ENCODE measurements around the gene UBL3. TPM values are rescaled to one million over a fixed set of nuclear protein-coding genes. Genes with fewer than 3 reads are reported as not detected.

UBL3 gene
- total RNA-seq, 3 donors from 2014 or later (not counting 1 experiment from before 2014, with no cell fraction given), result 29.6 to 36.0 (median 31.5) TPM

GRCh38 chr13:29883941-29884518, 33.6 kb upstream of the UBL3 start:
- DNase-seq (no peak), ATAC-seq (no peak)
- Mint-ChIP-seq H3K27ac (no peak overlapping the region), H3K4me3 (no peak overlapping the region), H3K36me3 (no peaks in the 10 kb centered on the region), H3K9me3 (no peaks in the 10 kb centered on the region), H3K4me1 (peaks cover 0 to 14% of the 10 kb centered on the region in 2 donors), H3K27me3 (ENCODE audit: low read depth in 2 of 2) (peaks cover 6 to 15% of the 10 kb centered on the region in 2 donors)
- 89% methylated on average over 4 of the region's 6 CpGs for WGBS (ENCODE audit: insufficient coverage)
- H3K27ac ChIP-seq (ENCODE audit: low read length), result no peak overlapping the region
- TF ChIP-seq CTCF (IDR thresholded peaks at IDR 0.05), result no peak
- H3K4me3 ChIP-seq (ENCODE audit: low read length), result no peak overlapping the region
- H3K36me3 ChIP-seq (ENCODE audit: control insufficient read depth, insufficient read depth, low read length), result no peaks in the 10 kb centered on the region
- H3K9me3 ChIP-seq (ENCODE audit: control insufficient read depth, insufficient read depth, low read length), result no peaks in the 10 kb centered on the region
- intact Hi-C loops (cut with micrococcal nuclease), result no loop called here
- no peaks in the 10 kb centered on the region for H3K4me1 ChIP-seq (ENCODE audit: control insufficient read depth, insufficient read depth, low read length)
- H3K27me3 ChIP-seq (ENCODE audit: control insufficient read depth, insufficient read depth, low read length), result no peaks in the 10 kb centered on the region

GRCh38 chr13:29882076-29882475, 31.7 kb upstream of the UBL3 start:
- Histone ChIP-seq H3K36me3 (ENCODE audit: control insufficient read depth, insufficient read depth, low read length) (no peaks in the 10 kb centered on the region), H3K9me3 (ENCODE audit: control insufficient read depth, insufficient read depth, low read length) (no peaks in the 10 kb centered on the region), H3K4me1 (ENCODE audit: control insufficient read depth, insufficient read depth, low read length) (no peaks in the 10 kb centered on the region), H3K27me3 (ENCODE audit: control insufficient read depth, insufficient read depth, low read length) (no peaks in the 10 kb centered on the region), H3K4me3 (ENCODE audit: low read length) (no peak overlapping the region), H3K27ac (ENCODE audit: low read length) (no peak overlapping the region)
- no peak for ATAC-seq
- H3K4me1 Mint-ChIP-seq, result peaks cover 0 to 6% of the 10 kb centered on the region in 2 donors
- DNase-seq, result no peak
- peaks cover 16 to 27% of the 10 kb centered on the region in 2 donors for H3K27me3 Mint-ChIP-seq (ENCODE audit: low read depth in 2 of 2)
- 64% methylated on average over 1 of the region's 1 CpG for WGBS (ENCODE audit: insufficient coverage)
- no peaks in the 10 kb centered on the region for H3K9me3 Mint-ChIP-seq
- H3K36me3 Mint-ChIP-seq, result no peaks in the 10 kb centered on the region
- intact Hi-C loops (cut with micrococcal nuclease), result no loop called here
- TF ChIP-seq CTCF (IDR thresholded peaks at IDR 0.05), result no peak
- no peak overlapping the region for H3K4me3 Mint-ChIP-seq
- no peak overlapping the region for H3K27ac Mint-ChIP-seq

- no peaks in the 10 kb centered on the region for H3K27me3 ChIP-seq (ENCODE audit: control insufficient read depth, insufficient read depth, low read length)
- Mint-ChIP-seq H3K27ac (no peak overlapping the region), H3K4me1 (no peaks in the 10 kb centered on the region), H3K4me3 (no peak overlapping the region), H3K36me3 (no peaks in the 10 kb centered on the region), H3K9me3 (no peaks in the 10 kb centered on the region), H3K27me3 (ENCODE audit: low read depth in 2 of 2) (peaks cover 31 to 57% of the 10 kb centered on the region in 2 donors)
- no peak for TF ChIP-seq CTCF (IDR thresholded peaks at IDR 0.05)
- no peak overlapping the region for H3K4me3 ChIP-seq (ENCODE audit: low read length)
- ATAC-seq (no peak), DNase-seq (no peak)
- no peak overlapping the region for H3K27ac ChIP-seq (ENCODE audit: low read length)
- no peaks in the 10 kb centered on the region for H3K36me3 ChIP-seq (ENCODE audit: control insufficient read depth, insufficient read depth, low read length)
- H3K4me1 ChIP-seq (ENCODE audit: control insufficient read depth, insufficient read depth, low read length), result no peaks in the 10 kb centered on the region
- H3K9me3 ChIP-seq (ENCODE audit: control insufficient read depth, insufficient read depth, low read length), result no peaks in the 10 kb centered on the region
- intact Hi-C loops (cut with micrococcal nuclease), result no loop called here
- WGBS (ENCODE audit: insufficient coverage), result 89% methylated on average over 2 of the region's 2 CpGs
Measured at GRCh38 chr13:29878101-29878500, 27.7 kb upstream of the UBL3 start.

GRCh38 chr13:29877456-29878078, 27.1 kb upstream of the UBL3 start:
- intact Hi-C loops (cut with micrococcal nuclease), result no loop called here

More at GRCh38 chr13:29877456-29878078, 27.1 kb upstream of the UBL3 start:
- Mint-ChIP-seq H3K4me3 (no peak overlapping the region), H3K4me1 (no peaks in the 10 kb centered on the region), H3K27ac (no peak overlapping the region), H3K36me3 (no peaks in the 10 kb centered on the region), H3K9me3 (no peaks in the 10 kb centered on the region), H3K27me3 (ENCODE audit: low read depth in 2 of 2) (peaks cover 36 to 62% of the 10 kb centered on the region in 2 donors)
- Histone ChIP-seq H3K36me3 (ENCODE audit: control insufficient read depth, insufficient read depth, low read length) (no peaks in the 10 kb centered on the region), H3K27ac (ENCODE audit: low read length) (no peak overlapping the region), H3K4me3 (ENCODE audit: low read length) (no peak overlapping the region), H3K4me1 (ENCODE audit: control insufficient read depth, insufficient read depth, low read length) (no peaks in the 10 kb centered on the region), H3K9me3 (ENCODE audit: control insufficient read depth, insufficient read depth, low read length) (no peaks in the 10 kb centered on the region), H3K27me3 (ENCODE audit: control insufficient read depth, insufficient read depth, low read length) (no peaks in the 10 kb centered on the region)
- WGBS (ENCODE audit: insufficient coverage), result 94% methylated on average over 6 of the region's 6 CpGs
- ATAC-seq, result no peak
- no peak for DNase-seq
- no peak for TF ChIP-seq CTCF (IDR thresholded peaks at IDR 0.05)

Measured in natural killer cell (primary cell).